WI38 (cell line): Measurements from ENCODE around the gene CDK3.
"Not testable (repeated sequence)": the region's sequence is repeated elsewhere in the genome, so short reads cannot be mapped to it uniquely, and the experiment has no call there.

ENCODE experiments used
- H3K4me3 ChIP-seq: 2 replicates; pipeline ENCODE4 v1.5.1; 2011; ENCODE audit warnings: low read depth, mild to moderate bottlenecking, control low read depth, low read length
- CTCF ChIP-seq: IDR thresholded peaks from 2 replicates; pipeline ENCODE4 v1.5.1; 2012; ENCODE audit warnings: low read depth, mild to moderate bottlenecking, control low read depth, low read length

Gene CDK3

GRCh38 chr17:75970626-75971025 lies 30.0 kb upstream of the CDK3 start:
- no peak overlapping the region for H3K4me3 ChIP-seq
- TF ChIP-seq CTCF = no peak

GRCh38 chr17:75975187-75975586 lies 25.5 kb upstream of the CDK3 start:
- not testable (repeated sequence) for H3K4me3 ChIP-seq

- H3K4me3 ChIP-seq = no peak overlapping the region
- TF ChIP-seq CTCF = no peak
Measured at GRCh38 chr17:75975757-75976174, 24.9 kb upstream of the CDK3 start.

- TF ChIP-seq CTCF = no peak
- H3K4me3 ChIP-seq = no peak overlapping the region
Measured at GRCh38 chr17:75976175-75976848, 24.3 kb upstream of the CDK3 start.

GRCh38 chr17:75978938-75979704 lies 21.5 kb upstream of the CDK3 start, which contains the start of the genes ACOX1 and TEN1:
Gene ACOX1, minus strand, starts transcription at chr17:75979166. Its CDS starts 93 bp downstream, at chr17:75979073.
Gene TEN1, plus strand, starts transcription at chr17:75979240. Its CDS starts 6,953 bp downstream, at chr17:75986193.
- no peak for TF ChIP-seq CTCF
- H3K4me3 ChIP-seq = peak within 1 kb of the TSS; percentile 90

GRCh38 chr17:75979705-75980187 lies 20.9 kb upstream of the CDK3 start:
- TF ChIP-seq CTCF = no peak

GRCh38 chr17:75980188-75981018 lies 20.3 kb upstream of the CDK3 start:
- H3K4me3 ChIP-seq = peak overlapping the region; percentile 90
- TF ChIP-seq CTCF = no peak

More at GRCh38 chr17:75979705-75980187, 20.9 kb upstream of the CDK3 start:
- H3K4me3 ChIP-seq = peak overlapping the region; percentile 90
